Endothelial cell of umbilical vein (primary cell): ENCODE measurements around the gene RAPGEF4. TPM values are rescaled to one million over a fixed set of nuclear protein-coding genes. Genes with fewer than 3 reads are reported as not detected.
A peak's percentile ranks its signal among the peaks of the same experiment; 100 is the strongest.

Source experiments
- BruUV-seq: library from RNA; stranded (reverse); fragments of 400-500 nt; replicated peaks from 2 replicates; lab custom pipeline; 2021; lab: Mats Ljungman, UMichigan
- CTCF ChIA-PET: fragments of 300-600, 350-600 bp; sonication (Branson Sonifier 250); formaldehyde crosslinking; loops from one replicate; lab custom pipeline; 2021; ENCODE audit warnings: antibody characterized with exemption, inconsistent platforms; lab: Charles Lee
- POLR2A ChIA-PET: fragments of 300-600, 350-600 bp; sonication (Branson Sonifier 250); formaldehyde crosslinking; loops from one replicate; lab custom pipeline; 2021; ENCODE audit warnings: antibody characterized with exemption, inconsistent platforms; lab: Charles Lee
- DNase-seq: peaks from one replicate; pipeline ENCODE4 v3.0.0-alpha.2; 2011; ENCODE audit warnings: low read depth, low spot score
- FAIRE-seq: peaks from 2 replicates; lab custom pipeline; 2011; peaks lifted over from hg19 to GRCh38; lab: Jason Lieb, UNC
- H2AFZ ChIP-seq: 2 replicates; pipeline ENCODE4 v1.6.0; 2012; ENCODE audit warnings: low read depth, low read length, control low read depth, inconsistent platforms
- H3K27ac ChIP-seq: 2 replicates; pipeline ENCODE4 v1.5.1; 2011; ENCODE audit warnings: low read depth, mild to moderate bottlenecking, control low read depth, low read length, moderate library complexity; ENCODE audit not compliant: insufficient read depth
- H3K27me3 ChIP-seq, 2 experiments: 2 replicates each; pipeline versions ENCODE4 v1.6.0 to v1.6.1; 2011; ENCODE audit warnings: low read length in 2 of 2, mixed read lengths in 1 of 2; ENCODE audit not compliant: control insufficient read depth in 2 of 2, insufficient read depth in 2 of 2
- H3K36me3 ChIP-seq, 2 experiments: 2 replicates in 1 of 2; 3 replicates in 1 of 2; pipeline ENCODE4 v1.5.1; 2011; ENCODE audit warnings: low read length in 2 of 2, mild to moderate bottlenecking in 1 of 2, moderate library complexity in 1 of 2; ENCODE audit not compliant: control insufficient read depth in 2 of 2, insufficient read depth in 2 of 2; ENCODE audit errors: extremely low read depth in 1 of 2
- H3K4me1 ChIP-seq: 3 replicates; pipeline ENCODE4 v1.5.1; 2011; ENCODE audit warnings: mild to moderate bottlenecking, low read length; ENCODE audit not compliant: control insufficient read depth, insufficient read depth; ENCODE audit errors: extremely low read depth
- H3K4me2 ChIP-seq: 2 replicates; pipeline ENCODE4 v1.6.1; 2011; ENCODE audit warnings: low read length, control low read depth, mixed read lengths; ENCODE audit not compliant: insufficient read depth
- H3K4me3 ChIP-seq, 3 experiments: fragments of 200-600 bp in 1 of 3; sonication (generic), shearing (Covaris generic) in 1 of 3; replicated peaks in 1 of 3; 2 replicates each; pipeline ENCODE4 v1.5.1; 2011 to 2016; ENCODE audit warnings: control low read depth in 3 of 3, low read length in 3 of 3, mild to moderate bottlenecking in 2 of 3, inconsistent platforms in 1 of 3, low read depth in 1 of 3, moderate library complexity in 1 of 3; ENCODE audit not compliant: insufficient read depth in 1 of 3
- H3K79me2 ChIP-seq: 2 replicates; pipeline ENCODE4 v1.6.0; 2012; ENCODE audit warnings: low read length, inconsistent platforms; ENCODE audit not compliant: control insufficient read depth, insufficient read depth
- H3K9ac ChIP-seq: replicated peaks from 2 replicates; pipeline ENCODE3; 2011; ENCODE audit warnings: low read length, control low read depth; ENCODE audit not compliant: insufficient read depth; ENCODE audit errors: extremely low read depth
- H3K9me1 ChIP-seq: replicated peaks from 3 replicates; pipeline ENCODE4 v1.6.0; 2011; ENCODE audit warnings: mild to moderate bottlenecking, low read length; ENCODE audit not compliant: control insufficient read depth, insufficient read depth; ENCODE audit errors: extremely low read depth
- H3K9me3 ChIP-seq: replicated peaks from 2 replicates; pipeline ENCODE4 v1.5.1; 2012; ENCODE audit warnings: low read length, inconsistent platforms; ENCODE audit not compliant: control insufficient read depth, insufficient read depth
- H4K20me1 ChIP-seq: replicated peaks from 2 replicates; pipeline ENCODE3; 2011; ENCODE audit warnings: mild to moderate bottlenecking, low read length; ENCODE audit not compliant: control insufficient read depth, insufficient read depth; ENCODE audit errors: extremely low read depth
- EZH2 ChIP-seq: IDR thresholded peaks from 2 replicates; pipeline ENCODE4 v1.6.1; 2012; ENCODE audit warnings: borderline replicate concordance, low read depth, mild to moderate bottlenecking, moderate library complexity, low read length, inconsistent platforms; ENCODE audit not compliant: severe bottlenecking
- FOS ChIP-seq: IDR thresholded peaks from 2 replicates; pipeline ENCODE4 v1.6.1; 2011; ENCODE audit warnings: mild to moderate bottlenecking, low read length, moderate library complexity, borderline replicate concordance; ENCODE audit not compliant: insufficient read depth
- GATA2 ChIP-seq: IDR thresholded peaks from 2 replicates; pipeline ENCODE4 v1.7.0; 2011; ENCODE audit warnings: low read depth, mild to moderate bottlenecking, moderate library complexity, mixed read lengths, low read length; ENCODE audit not compliant: insufficient read length, insufficient read depth
- JUN ChIP-seq: IDR thresholded peaks from 2 replicates; pipeline ENCODE4 v1.6.1; 2011; ENCODE audit warnings: borderline replicate concordance, low read depth; ENCODE audit not compliant: insufficient read length, insufficient read depth
- MYC ChIP-seq: IDR thresholded peaks from one replicate; pipeline ENCODE4 v1.6.1; 2011; ENCODE audit warnings: mild to moderate bottlenecking, low read depth, low read length
- POLR2A ChIP-seq: IDR thresholded peaks from 2 replicates; pipeline ENCODE4 v1.6.1; 2012; ENCODE audit warnings: low read depth, mild to moderate bottlenecking, control low read depth, low read length
- POLR2AphosphoS5 ChIP-seq: IDR thresholded peaks from 2 replicates; pipeline ENCODE4 v1.6.1; 2012; ENCODE audit warnings: low read depth, mild to moderate bottlenecking, control low read depth, low read length, moderate library complexity; ENCODE audit not compliant: insufficient read depth
- dilution Hi-C: fragments of 300-500 bp; cut with MboI; formaldehyde crosslinking; loops from one replicate; pipeline ENCODE4 v1.15.0; 2019; ENCODE audit warnings: low sequenced_read_pairs; ENCODE audit not compliant: extremely low pct_ligation_motif_present
- intact Hi-C: fragments of 100-400 bp; cut with micrococcal nuclease; formaldehyde crosslinking; loops from one replicate; pipeline ENCODE4 v1.10.0; 2022
- polyA plus RNA-seq, 4 experiments: library from polyadenylated mRNA; depleted of rRNA in 3 of 4; stranded (reverse) in 3 of 4; unstranded in 1 of 4; fragments of >200 nt; gene quantifications; 2 replicates each; pipeline versions ENCODE4 v1.2.1 to v1.2.3, GENCODE V29; 2011 to 2012; ENCODE audit warnings: missing spikeins in 1 of 4
- total RNA-seq: library from RNA; stranded (reverse); gene quantifications from 2 replicates; pipeline ENCODE4 v1.2.3, GENCODE V29; 2021
- TF ChIP-seq, protein P1 (sequence below), 2 donors: IDR thresholded peaks; 1 replicate in 1 of 2; 2 replicates in 1 of 2; pipeline ENCODE4 v1.5.1; 2011; ENCODE audit warnings: low read length in 2 of 2, mild to moderate bottlenecking in 2 of 2, moderate library complexity in 2 of 2, control low read depth in 1 of 2, inconsistent platforms in 1 of 2, low read depth in 1 of 2; ENCODE audit not compliant: insufficient read depth in 1 of 2; ENCODE audit errors: extremely low read depth in 1 of 2

RAPGEF4 gene
- total and polyA plus RNA-seq, 2 donors (not counting 3 experiments of a cell fraction or from before 2014, with no cell fraction given): 7.2 to 9.2 TPM

DNA sequence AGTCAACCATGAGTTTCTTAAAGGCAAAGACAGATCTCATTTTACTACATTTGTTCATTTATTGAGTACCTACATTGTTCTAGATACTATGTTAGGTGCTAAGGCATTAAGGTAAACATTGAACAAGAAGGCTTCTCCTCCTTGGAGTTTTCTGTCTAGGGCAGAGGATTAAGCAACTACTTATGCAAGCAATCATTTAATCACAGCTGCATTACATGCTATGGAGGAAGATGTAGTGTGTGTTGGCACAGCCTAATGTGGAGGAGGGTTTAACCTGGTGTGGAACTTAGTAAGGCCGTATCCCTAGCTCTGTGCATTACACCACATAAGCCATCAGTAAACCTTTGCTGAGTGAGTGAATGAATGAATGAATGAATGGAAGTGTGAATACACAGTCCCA lies 233.5 kb downstream of the RAPGEF4 start:
- Histone ChIP-seq H4K20me1 (no peaks in the 10 kb centered on the region), H3K4me3 (no peak overlapping the region), H3K9ac (no peak overlapping the region), H2AFZ (no peak overlapping the region), H3K4me1 (peaks cover 46% of the 10 kb centered on the region), H3K79me2 (no peaks in the 10 kb centered on the region), H3K4me2 (no peak overlapping the region), H3K27ac (peak overlapping the region; percentile 62), H3K9me1 (no peaks in the 10 kb centered on the region), H3K36me3 (peaks cover 0 to 3% of the 10 kb centered on the region in 2 experiments), H3K9me3 (no peaks in the 10 kb centered on the region), H3K27me3 (no peaks in the 10 kb centered on the region)
- BruUV-seq: no TSS peak
- FAIRE-seq (no peak), DNase-seq (no peak)
- intact Hi-C loops: loop anchor here (1.0 to 5.0 kb wide), 2 partner anchors 108 to 133 kb away; partner anchors contain the start of gene MAP3K20
- CTCF ChIA-PET: interaction anchor here (0.6 to 4.8 kb wide), 8 partner anchors 15 to 156 kb away, joined by 3 to 54 read pairs (median 4); no protein-coding TSS in a partner anchor
- POLR2A ChIA-PET: no interaction called here
- TF ChIP-seq POLR2AphosphoS5 (no peak), FOS (no peak), EZH2 (no peak), JUN (no peak), MYC (no peak), GATA2 (no peak), POLR2A (no peak)
- TF ChIP-seq, protein P1, sequence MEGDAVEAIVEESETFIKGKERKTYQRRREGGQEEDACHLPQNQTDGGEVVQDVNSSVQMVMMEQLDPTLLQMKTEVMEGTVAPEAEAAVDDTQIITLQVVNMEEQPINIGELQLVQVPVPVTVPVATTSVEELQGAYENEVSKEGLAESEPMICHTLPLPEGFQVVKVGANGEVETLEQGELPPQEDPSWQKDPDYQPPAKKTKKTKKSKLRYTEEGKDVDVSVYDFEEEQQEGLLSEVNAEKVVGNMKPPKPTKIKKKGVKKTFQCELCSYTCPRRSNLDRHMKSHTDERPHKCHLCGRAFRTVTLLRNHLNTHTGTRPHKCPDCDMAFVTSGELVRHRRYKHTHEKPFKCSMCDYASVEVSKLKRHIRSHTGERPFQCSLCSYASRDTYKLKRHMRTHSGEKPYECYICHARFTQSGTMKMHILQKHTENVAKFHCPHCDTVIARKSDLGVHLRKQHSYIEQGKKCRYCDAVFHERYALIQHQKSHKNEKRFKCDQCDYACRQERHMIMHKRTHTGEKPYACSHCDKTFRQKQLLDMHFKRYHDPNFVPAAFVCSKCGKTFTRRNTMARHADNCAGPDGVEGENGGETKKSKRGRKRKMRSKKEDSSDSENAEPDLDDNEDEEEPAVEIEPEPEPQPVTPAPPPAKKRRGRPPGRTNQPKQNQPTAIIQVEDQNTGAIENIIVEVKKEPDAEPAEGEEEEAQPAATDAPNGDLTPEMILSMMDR (IDR thresholded peaks at IDR 0.05; ENCODE audit: extremely low read depth in 1 of 2, insufficient read depth in 1 of 2, low read depth in 1 of 2, low read length in 2 of 2): no peak
- dilution Hi-C loops: no loop called here
